Measurements from ENCODE around the gene RSPH10B2. TPM values are rescaled to one million over a fixed set of nuclear protein-coding genes. Genes with fewer than 3 reads are reported as not detected.

The RSPH10B2 gene
- total RNA-seq = 2.0 and 2.1 TPM in 2 replicates

GRCh38 chr7:6753964-6754363 is at the start of gene RSPH10B2:
TSS of gene RSPH10B2 (plus strand) at chr7:6754103. CDS start at chr7:6757678, 3,575 bp downstream.

GRCh38 chr7:6706666-6707407 is 47.1 kb upstream of the RSPH10B2 start, which contains the start of gene ZNF12:
TSS of gene ZNF12 (minus strand) at chr7:6706947. CDS start at chr7:6705173, 1,774 bp downstream.

GRCh38 chr7:6826151-6826550 is 72.2 kb downstream of the RSPH10B2 start, which contains the start of gene CCZ1B:
TSS of gene CCZ1B (minus strand) at chr7:6826275. CDS start at chr7:6826197, 78 bp downstream.

Other genes with a start within 250 kb of the RSPH10B2 start
- gene GRID2IP, start 202.6 kb upstream of the RSPH10B2 start, total RNA-seq = under 0.01 and 0.09 TPM in 2 replicates
- gene ZDHHC4, start 176.6 kb upstream of the RSPH10B2 start, total RNA-seq = 31.4 and 38.1 TPM in 2 replicates
- gene INTS15, start 164.1 kb upstream of the RSPH10B2 start, total RNA-seq = 8.9 and 13.5 TPM in 2 replicates
- gene ZNF853, start 138.5 kb upstream of the RSPH10B2 start, total RNA-seq = 1.6 and 5.2 TPM in 2 replicates
- gene ZNF316, start 116.8 kb upstream of the RSPH10B2 start, total RNA-seq = 14.6 and 15.8 TPM in 2 replicates
- gene ZNF12, start 47.2 kb upstream of the RSPH10B2 start, total RNA-seq = 19.0 and 32.1 TPM in 2 replicates
- gene CCZ1B, start 72.2 kb downstream of the RSPH10B2 start, total RNA-seq = 60.1 and 63.6 TPM in 2 replicates

Measured in dermis lymphatic vessel endothelial cell (primary cell).